ENCODE data around the gene PGP. TPM values are rescaled to one million over a fixed set of nuclear protein-coding genes. Genes with fewer than 3 reads are reported as not detected.
A peak's percentile ranks its signal among the peaks of the same experiment; 100 is the strongest.

PGP gene
- total and polyA plus RNA-seq, 7 experiments from 2014 or later = 6.0 to 26.5 (median 12.9) TPM

DNA sequence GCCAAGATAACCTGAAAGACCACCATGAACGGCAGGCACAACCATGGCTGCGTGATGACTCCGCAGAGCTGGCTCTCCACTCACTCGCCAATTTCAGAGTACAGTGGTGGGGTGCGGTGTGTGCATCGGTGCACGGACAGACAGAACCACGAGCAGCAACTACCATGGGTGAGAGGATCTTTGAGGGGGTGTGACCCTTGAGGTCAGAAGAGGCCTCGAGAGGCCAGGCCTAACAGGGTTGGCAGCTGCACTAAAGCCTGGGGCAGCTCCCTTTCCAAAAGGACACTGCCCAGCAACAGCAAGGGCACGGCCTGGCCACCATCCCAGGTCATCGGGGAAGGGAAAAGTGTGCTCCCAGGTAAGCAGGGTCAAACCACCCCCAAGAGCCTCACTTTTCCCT lies 38.7 kb upstream of the PGP start:
- ChIA-PET POLR2A (interaction anchor here (0.9 to 1.1 kb wide), 2 partner anchors 38 to 499 kb away, joined by 3 read pairs; partner anchors contain the start of genes PGP and SRRM2), CTCF (interaction anchor here (0.6 kb wide), 1 partner anchor 166 kb away, joined by 3 read pairs; no protein-coding TSS in a partner anchor)
- no peaks in the 10 kb centered on the region for H3K27me3 Mint-ChIP-seq
- Histone ChIP-seq H3K4me3 (ENCODE audit: low read length) (no peak overlapping the region), H3K9me3 (ENCODE audit: control insufficient read depth in 2 of 3, low read length in 3 of 3) (no peaks in the 10 kb centered on the region), H3K27ac (ENCODE audit: low read depth, low read length) (no peak overlapping the region), H3K27me3 (ENCODE audit: control insufficient read depth in 2 of 2, insufficient read depth in 2 of 2, low read length in 2 of 2) (no peaks in the 10 kb centered on the region), H3K36me3 (ENCODE audit: control insufficient read depth in 2 of 3, insufficient read depth in 3 of 3, low read length in 3 of 3) (peaks cover 9 to 50% (median 19%) of the 10 kb centered on the region in 3 experiments), H3K4me1 (ENCODE audit: control insufficient read depth in 2 of 2, insufficient read depth in 2 of 2, low read length in 2 of 2) (peaks cover 7% of the 10 kb centered on the region in 2 donors)
- H3K27ac Mint-ChIP-seq = peak overlapping the region in 4 of 9 donors; percentile 68 to 89 (median 76)
- peaks cover 7 to 29% (median 13%) of the 10 kb centered on the region in 5 donors for H3K36me3 Mint-ChIP-seq
- ATAC-seq = no peak
- peak overlapping the region in 3 of 10 donors; percentile 10 to 80 (median 20) for H3K4me3 Mint-ChIP-seq
- no peak for DNase-seq
- H3K9me3 Mint-ChIP-seq = no peaks in the 10 kb centered on the region
- H3K4me1 Mint-ChIP-seq = peaks cover 0 to 15% (median 7%) of the 10 kb centered on the region in 7 donors
- intact Hi-C loops (cut with micrococcal nuclease) = loop anchor here in 1 of 2 donors (5.0 kb wide), 1 partner anchor 96 kb away; the partner anchor contains the start of gene TRAF7

DNA sequence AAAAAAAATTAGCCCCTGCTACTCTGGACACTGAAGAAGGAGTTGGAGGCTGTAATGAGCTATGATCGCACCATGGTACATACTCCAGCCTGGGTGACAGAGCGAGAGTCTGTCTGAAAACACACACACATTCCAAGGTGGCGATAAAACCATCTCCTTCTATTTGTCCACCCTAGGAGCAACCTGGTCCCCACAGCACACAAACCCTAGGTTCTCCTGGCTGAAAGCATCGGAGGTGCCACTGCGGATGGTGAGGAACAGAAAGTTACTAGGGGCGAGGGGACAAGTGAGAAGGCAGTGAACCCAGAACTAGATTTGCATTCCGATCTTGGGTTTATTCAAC lies 38.1 kb upstream of the PGP start:
- H3K36me3 ChIP-seq (ENCODE audit: control insufficient read depth in 2 of 3, insufficient read depth in 3 of 3, low read length in 3 of 3) = peaks cover 9 to 44% (median 14%) of the 10 kb centered on the region in 3 experiments
- Mint-ChIP-seq H3K36me3 (peaks cover 7 to 25% (median 13%) of the 10 kb centered on the region in 5 donors), H3K9me3 (no peaks in the 10 kb centered on the region), H3K27ac (peak overlapping the region; percentile 31 to 89 (median 70)), H3K4me3 (peak overlapping the region in 5 of 10 donors; percentile 10 to 80 (median 32)), H3K27me3 (no peaks in the 10 kb centered on the region), H3K4me1 (peaks cover 0 to 15% (median 7%) of the 10 kb centered on the region in 7 donors)
- DNase-seq (no peak), ATAC-seq (no peak)
- POLR2A ChIA-PET = interaction anchor here (1.1 to 2.0 kb wide), 5 partner anchors 10 to 248 kb away, joined by 3 to 9 read pairs (median 5); partner anchors contain the start of genes PGP and TRAF7
- peaks cover 7% of the 10 kb centered on the region in 2 donors for H3K4me1 ChIP-seq (ENCODE audit: control insufficient read depth in 2 of 2, insufficient read depth in 2 of 2, low read length in 2 of 2)
- H3K27me3 ChIP-seq (ENCODE audit: control insufficient read depth in 2 of 2, insufficient read depth in 2 of 2, low read length in 2 of 2) = no peaks in the 10 kb centered on the region
- CTCF ChIA-PET = interaction anchor here (0.6 to 2.5 kb wide), 3 partner anchors 43 to 166 kb away, joined by 3 to 32 read pairs (median 3); partner anchors contain the start of gene CASKIN1
- no peak overlapping the region for H3K27ac ChIP-seq (ENCODE audit: low read depth, low read length)
- intact Hi-C loops (cut with micrococcal nuclease) = loop anchor here in 1 of 2 donors (5.0 kb wide), 1 partner anchor 95 kb away; the partner anchor contains the start of gene TRAF7
- no peak overlapping the region for H3K4me3 ChIP-seq (ENCODE audit: low read length)
- no peaks in the 10 kb centered on the region for H3K9me3 ChIP-seq (ENCODE audit: control insufficient read depth in 2 of 3, low read length in 3 of 3)

DNA sequence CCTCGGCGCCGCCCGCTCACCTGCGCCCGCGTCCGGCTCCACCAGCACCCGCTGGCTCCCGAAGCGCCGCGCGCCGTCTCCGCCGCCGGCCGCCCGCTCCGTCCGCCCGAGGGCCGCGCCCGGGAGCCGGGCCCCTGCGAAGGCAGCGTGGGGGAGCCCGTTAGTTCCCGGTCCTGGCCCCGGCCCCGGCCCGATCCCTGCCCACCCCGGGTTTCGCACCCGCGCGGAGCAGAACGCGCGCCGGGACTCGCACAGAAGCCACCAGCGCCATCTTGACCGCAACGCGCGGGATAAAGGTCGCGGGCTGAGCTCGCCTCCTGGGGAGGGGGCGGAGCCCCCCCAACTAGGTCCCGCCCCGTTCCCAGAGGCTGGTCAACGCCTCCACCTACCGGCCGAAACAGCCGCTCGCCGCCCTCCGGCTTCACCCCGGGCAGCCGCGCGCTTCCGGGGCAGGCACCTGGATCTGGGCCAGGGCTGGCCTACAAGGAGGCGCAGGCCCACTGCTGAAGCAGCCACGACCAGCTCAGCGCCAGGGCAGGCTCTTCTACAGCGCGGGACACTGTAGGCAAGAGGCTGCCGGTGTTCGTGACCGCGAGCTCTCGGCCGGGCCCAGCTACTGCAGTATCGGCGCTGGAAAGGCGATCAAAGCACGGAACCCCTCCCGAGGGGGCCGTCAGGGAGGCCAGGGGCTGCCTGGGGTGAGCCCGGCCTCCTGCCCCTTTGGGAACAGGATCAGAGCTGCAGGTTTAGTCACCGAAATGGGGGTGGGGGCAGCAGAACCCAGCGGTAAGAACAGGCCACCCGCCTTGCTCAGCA lies 36.9 kb upstream of the PGP start, which contains the start of gene ECI1:
ECI1 (minus strand) TSS at position 292 of the 816 bp plus-strand sequence; CDS start at position 271, 21 bp downstream.
- no peaks in the 10 kb centered on the region for H3K9me3 ChIP-seq (ENCODE audit: control insufficient read depth in 2 of 3, low read length in 3 of 3)
- ChIA-PET CTCF (interaction anchor here (0.6 to 2.5 kb wide), 5 partner anchors 42 to 111 kb away, joined by 3 to 32 read pairs (median 3); partner anchors contain the start of gene CASKIN1), POLR2A (interaction anchor here (0.7 to 2.0 kb wide), 16 partner anchors 12 to 281 kb away, joined by 3 to 9 read pairs (median 4); partner anchors contain the start of genes AMDHD2, MLST8, PGP and RNPS1)
- H3K27ac ChIP-seq (ENCODE audit: low read depth, low read length) = peak within 1 kb of the TSS; percentile 76
- peak within 1 kb of the TSS; percentile 85 to 94 (median 89) for H3K4me3 Mint-ChIP-seq
- H3K36me3 Mint-ChIP-seq = peaks cover 3 to 20% (median 9%) of the 10 kb centered on the region in 5 donors
- H3K4me1 Mint-ChIP-seq = peaks cover 0 to 10% (median 7%) of the 10 kb centered on the region in 7 donors
- peak within 1 kb of the TSS; percentile 85 to 94 (median 91) for H3K27ac Mint-ChIP-seq
- peak within 1 kb of the TSS; percentile 62 for H3K4me3 ChIP-seq (ENCODE audit: low read length)
- intact Hi-C loops (cut with micrococcal nuclease) = loop anchor here (1.0 to 5.0 kb wide), 8 partner anchors 17 to 236 kb away; partner anchors contain the start of genes E4F1 (in 2 of the 2), RNPS1 (in 2 of the 2), MLST8 (in 1 of the 2) and TRAF7 (in 1 of the 2)
- H3K27me3 Mint-ChIP-seq = no peaks in the 10 kb centered on the region
- no peaks in the 10 kb centered on the region for H3K9me3 Mint-ChIP-seq
- DNase-seq = peak; percentile 48 to 90 (median 62)
- no peaks in the 10 kb centered on the region for H3K27me3 ChIP-seq (ENCODE audit: control insufficient read depth in 2 of 2, insufficient read depth in 2 of 2, low read length in 2 of 2)
- peaks cover 5 to 34% (median 5%) of the 10 kb centered on the region in 3 experiments for H3K36me3 ChIP-seq (ENCODE audit: control insufficient read depth in 2 of 3, insufficient read depth in 3 of 3, low read length in 3 of 3)
- H3K4me1 ChIP-seq (ENCODE audit: control insufficient read depth in 2 of 2, insufficient read depth in 2 of 2, low read length in 2 of 2) = peaks cover 7% of the 10 kb centered on the region in 2 donors
- ATAC-seq = peak; percentile 91

DNA sequence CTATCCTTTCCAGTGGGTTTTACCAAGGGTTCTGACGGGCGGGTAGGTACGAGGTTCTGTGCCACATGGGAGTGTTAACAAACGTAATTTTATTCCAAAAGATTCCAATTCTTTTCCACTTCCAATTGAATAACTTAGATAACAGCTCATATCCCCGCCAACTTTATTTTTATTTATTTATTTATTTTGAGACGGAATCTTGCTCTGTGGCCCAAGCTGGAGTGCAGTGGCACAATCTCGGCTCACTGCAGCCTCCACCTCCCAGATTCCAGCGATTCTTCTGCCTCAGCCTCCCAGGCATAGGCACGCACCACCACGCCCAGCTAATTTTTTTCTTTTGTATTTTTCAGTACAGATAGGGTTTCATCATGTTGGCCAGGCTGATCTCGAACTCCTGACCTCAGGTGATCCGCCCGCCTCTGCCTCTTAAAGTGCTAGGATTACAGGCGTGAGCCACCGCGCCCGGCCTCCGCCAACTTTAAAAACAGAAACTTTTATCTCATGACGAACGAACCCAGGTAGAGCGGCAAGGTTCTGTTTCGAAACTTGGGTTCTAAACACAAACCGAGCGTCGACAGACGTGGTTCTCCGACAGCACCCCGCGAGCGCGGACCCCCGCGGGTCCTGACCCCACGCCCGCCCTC lies 36.1 kb upstream of the PGP start:
- ATAC-seq (peak; percentile 28), DNase-seq (peak in 6 of 9 donors; percentile 25 to 49 (median 41))
- ChIA-PET POLR2A (interaction anchor here (1.0 to 2.0 kb wide), 7 partner anchors 19 to 96 kb away, joined by 4 to 9 read pairs (median 4); partner anchors contain the start of gene TRAF7), CTCF (interaction anchor here (0.6 to 2.5 kb wide), 4 partner anchors 52 to 110 kb away, joined by 3 to 32 read pairs (median 4); partner anchors contain the start of gene CASKIN1)
- H3K36me3 Mint-ChIP-seq = peaks cover 0 to 19% (median 6%) of the 10 kb centered on the region in 5 donors
- Histone ChIP-seq H3K36me3 (ENCODE audit: control insufficient read depth in 2 of 3, insufficient read depth in 3 of 3, low read length in 3 of 3) (peaks cover 0 to 34% (median 5%) of the 10 kb centered on the region in 3 experiments), H3K27ac (ENCODE audit: low read depth, low read length) (peak overlapping the region; percentile 76), H3K4me3 (ENCODE audit: low read length) (peak overlapping the region; percentile 62), H3K27me3 (ENCODE audit: control insufficient read depth in 2 of 2, insufficient read depth in 2 of 2, low read length in 2 of 2) (no peaks in the 10 kb centered on the region), H3K4me1 (ENCODE audit: control insufficient read depth in 2 of 2, insufficient read depth in 2 of 2, low read length in 2 of 2) (peaks cover 7% of the 10 kb centered on the region in 2 donors), H3K9me3 (ENCODE audit: control insufficient read depth in 2 of 3, low read length in 3 of 3) (no peaks in the 10 kb centered on the region)
- peak overlapping the region; percentile 85 to 94 (median 89) for H3K4me3 Mint-ChIP-seq
- no peaks in the 10 kb centered on the region for H3K9me3 Mint-ChIP-seq
- no peaks in the 10 kb centered on the region for H3K27me3 Mint-ChIP-seq
- peaks cover 0 to 8% (median 6%) of the 10 kb centered on the region in 7 donors for H3K4me1 Mint-ChIP-seq
- peak overlapping the region; percentile 85 to 94 (median 91) for H3K27ac Mint-ChIP-seq
- intact Hi-C loops (cut with micrococcal nuclease) = loop anchor here (1.0 to 5.0 kb wide), 8 partner anchors 18 to 237 kb away; partner anchors contain the start of genes E4F1 (in 2 of the 2), RNPS1 (in 2 of the 2), MLST8 (in 1 of the 2) and TRAF7 (in 1 of the 2)

DNA sequence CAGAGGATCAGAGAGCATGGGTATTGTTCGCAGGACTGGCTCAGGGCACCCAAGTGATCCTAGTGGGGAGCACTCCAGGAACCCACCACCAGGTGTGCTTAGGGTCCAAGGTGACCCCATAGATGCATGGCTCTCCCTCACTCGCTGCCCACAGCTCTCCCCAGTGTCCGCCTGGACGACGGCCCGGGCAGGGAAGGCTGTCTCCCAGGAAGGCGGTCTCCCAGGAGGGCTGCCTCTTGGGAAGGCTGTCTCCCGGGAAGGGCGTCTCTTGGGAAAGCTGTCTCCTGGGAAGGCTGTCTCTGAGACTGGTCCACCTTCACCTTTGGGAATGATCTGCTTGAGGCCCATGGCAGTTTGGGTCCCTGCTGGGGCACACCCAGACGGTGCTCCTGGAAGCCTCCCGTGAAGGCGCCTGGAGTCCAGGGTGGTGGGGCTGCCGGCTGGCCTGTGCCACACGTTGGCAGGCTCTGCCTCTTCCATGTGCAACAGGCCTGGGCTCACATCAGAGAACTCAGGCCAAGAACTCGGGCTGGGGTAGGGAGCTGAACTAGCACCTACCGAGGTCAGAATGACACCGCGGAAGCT lies 31.8 kb upstream of the PGP start:
- DNase-seq = no peak
- H3K9me3 ChIP-seq (ENCODE audit: control insufficient read depth in 2 of 3, low read length in 3 of 3) = no peaks in the 10 kb centered on the region
- CTCF ChIA-PET = no interaction called here
- no peak overlapping the region for H3K27ac ChIP-seq (ENCODE audit: low read depth, low read length)
- H3K4me1 Mint-ChIP-seq = peaks cover 0 to 12% (median 7%) of the 10 kb centered on the region in 7 donors
- H3K4me3 ChIP-seq (ENCODE audit: low read length) = no peak overlapping the region
- no peak overlapping the region for H3K4me3 Mint-ChIP-seq
- no peaks in the 10 kb centered on the region for H3K27me3 Mint-ChIP-seq
- intact Hi-C loops (cut with micrococcal nuclease) = no loop called here
- no peak for ATAC-seq
- no peaks in the 10 kb centered on the region for H3K27me3 ChIP-seq (ENCODE audit: control insufficient read depth in 2 of 2, insufficient read depth in 2 of 2, low read length in 2 of 2)
- H3K36me3 Mint-ChIP-seq = peaks cover 0 to 10% (median 0%) of the 10 kb centered on the region in 5 donors
- POLR2A ChIA-PET = interaction anchor here (0.6 kb wide), 1 partner anchor 32 kb away, joined by 3 read pairs; the partner anchor contains the start of gene PGP
- H3K27ac Mint-ChIP-seq = no peak overlapping the region
- H3K36me3 ChIP-seq (ENCODE audit: control insufficient read depth in 2 of 3, insufficient read depth in 3 of 3, low read length in 3 of 3) = peaks cover 0 to 46% (median 0%) of the 10 kb centered on the region in 3 experiments
- no peaks in the 10 kb centered on the region for H3K9me3 Mint-ChIP-seq
- H3K4me1 ChIP-seq (ENCODE audit: control insufficient read depth in 2 of 2, insufficient read depth in 2 of 2, low read length in 2 of 2) = peaks cover 7% of the 10 kb centered on the region in 2 donors

All from naive thymus-derived CD4-positive, alpha-beta T cell (primary cell).